ENCODE data around the gene PIGB.

- TF ChIP-seq YY1 (IDR thresholded peaks at IDR 0.05): no peak
- TF ChIP-seq, protein P1, sequence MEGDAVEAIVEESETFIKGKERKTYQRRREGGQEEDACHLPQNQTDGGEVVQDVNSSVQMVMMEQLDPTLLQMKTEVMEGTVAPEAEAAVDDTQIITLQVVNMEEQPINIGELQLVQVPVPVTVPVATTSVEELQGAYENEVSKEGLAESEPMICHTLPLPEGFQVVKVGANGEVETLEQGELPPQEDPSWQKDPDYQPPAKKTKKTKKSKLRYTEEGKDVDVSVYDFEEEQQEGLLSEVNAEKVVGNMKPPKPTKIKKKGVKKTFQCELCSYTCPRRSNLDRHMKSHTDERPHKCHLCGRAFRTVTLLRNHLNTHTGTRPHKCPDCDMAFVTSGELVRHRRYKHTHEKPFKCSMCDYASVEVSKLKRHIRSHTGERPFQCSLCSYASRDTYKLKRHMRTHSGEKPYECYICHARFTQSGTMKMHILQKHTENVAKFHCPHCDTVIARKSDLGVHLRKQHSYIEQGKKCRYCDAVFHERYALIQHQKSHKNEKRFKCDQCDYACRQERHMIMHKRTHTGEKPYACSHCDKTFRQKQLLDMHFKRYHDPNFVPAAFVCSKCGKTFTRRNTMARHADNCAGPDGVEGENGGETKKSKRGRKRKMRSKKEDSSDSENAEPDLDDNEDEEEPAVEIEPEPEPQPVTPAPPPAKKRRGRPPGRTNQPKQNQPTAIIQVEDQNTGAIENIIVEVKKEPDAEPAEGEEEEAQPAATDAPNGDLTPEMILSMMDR (IDR thresholded peaks at IDR 0.05; ENCODE audit: low read depth, low read length, missing input control): no peak
- TF ChIP-seq, protein P2, sequence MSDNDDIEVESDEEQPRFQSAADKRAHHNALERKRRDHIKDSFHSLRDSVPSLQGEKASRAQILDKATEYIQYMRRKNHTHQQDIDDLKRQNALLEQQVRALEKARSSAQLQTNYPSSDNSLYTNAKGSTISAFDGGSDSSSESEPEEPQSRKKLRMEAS (IDR thresholded peaks at IDR 0.05): no peak
- no peak for TF ChIP-seq JUND (IDR thresholded peaks at IDR 0.05)
These were observed 75.7 kb downstream of the PIGB start for GRCh38 chr15:55394694-55395093.

All from liver (tissue), 3 donors.